ENCODE results near the gene CNTNAP5.
A peak's percentile ranks its signal among the peaks of the same experiment; 100 is the strongest.

CNTNAP5 gene

GRCh38 chr2:124151691-124152090 lies 126.6 kb downstream of the CNTNAP5 start:
- DNase-seq (ENCODE audit: low read depth, low spot score), result no peak

DNA sequence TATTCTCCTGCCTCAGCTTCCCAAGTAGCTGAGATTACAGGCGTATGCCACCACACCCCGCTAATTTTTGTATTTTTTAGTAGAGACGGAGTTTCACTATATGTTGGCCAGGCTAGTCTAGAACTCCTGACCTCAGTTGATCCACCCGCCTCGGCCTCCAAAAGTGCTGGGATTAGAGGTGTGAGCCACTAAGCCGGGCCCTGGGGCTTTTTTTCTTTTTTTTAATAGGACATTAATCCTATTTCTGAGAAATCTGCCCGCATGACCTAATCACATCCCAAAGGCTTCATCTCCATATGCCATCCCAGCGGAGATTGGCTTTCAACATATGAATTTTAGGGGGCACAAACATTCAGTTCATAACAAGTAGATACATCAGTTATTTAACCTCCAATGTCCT lies 128.6 kb downstream of the CNTNAP5 start:
- no peak for DNase-seq (ENCODE audit: low read depth, low spot score)

DNA sequence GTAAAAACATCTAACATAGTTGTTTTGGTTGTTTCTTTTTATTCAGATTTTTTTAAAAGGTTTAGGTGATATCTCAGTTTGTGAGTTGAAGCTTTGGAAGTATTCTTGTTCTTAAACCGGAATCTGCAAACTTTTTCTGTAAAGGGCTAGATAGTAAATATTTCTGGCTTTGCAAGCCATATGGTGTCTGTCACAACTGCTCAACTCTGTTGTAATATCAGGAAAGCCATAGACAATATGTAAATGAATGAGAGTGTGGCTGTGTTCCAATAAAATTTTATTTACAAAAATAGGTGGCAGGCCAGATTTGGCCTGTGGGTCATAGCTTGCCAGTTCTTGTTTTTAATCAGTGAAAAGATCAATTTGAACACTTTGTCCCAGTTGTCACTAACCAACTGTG lies 134.1 kb downstream of the CNTNAP5 start:
- no peak for DNase-seq (ENCODE audit: low read depth, low spot score)

DNA sequence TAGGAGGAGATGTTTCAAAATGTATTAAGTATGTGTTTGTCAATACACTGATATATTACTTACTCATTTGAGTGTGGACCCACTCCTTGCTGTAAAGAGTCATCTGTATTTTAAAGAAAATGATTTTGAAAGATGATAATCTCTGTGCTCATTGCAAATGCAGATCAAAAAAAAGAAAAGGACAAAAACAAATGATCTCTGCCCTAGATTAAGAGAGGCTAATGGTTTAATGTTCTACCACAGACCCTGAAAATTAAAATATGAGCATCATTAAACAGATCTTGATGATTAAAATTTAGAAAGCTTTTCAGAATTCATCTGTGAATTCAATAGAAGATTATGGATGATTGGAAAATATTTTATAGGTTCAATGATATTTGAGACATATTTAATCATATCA lies 136.5 kb downstream of the CNTNAP5 start:
- DNase-seq (ENCODE audit: low read depth, low spot score), result no peak

DNA sequence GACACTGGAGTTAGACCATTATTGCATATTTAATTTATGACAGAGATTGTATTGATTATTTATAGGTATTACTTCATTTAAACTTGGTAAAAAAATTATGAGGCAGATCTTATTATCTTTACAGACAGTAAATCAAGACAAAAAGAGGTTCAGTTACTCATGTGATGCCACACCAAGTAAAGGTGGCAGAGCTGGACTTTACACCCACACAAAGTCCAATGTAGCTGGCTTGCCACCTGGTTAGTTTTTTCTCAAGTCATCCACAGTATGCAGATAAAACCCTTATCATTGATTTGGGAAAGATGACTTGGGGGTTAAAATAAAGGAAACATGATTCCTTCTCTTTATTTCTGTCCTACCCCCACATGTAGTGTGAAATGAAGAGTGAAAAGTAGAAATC lies 137.2 kb downstream of the CNTNAP5 start:
- DNase-seq (ENCODE audit: low read depth, low spot score), result no peak

GRCh38 chr2:124163840-124164239 lies 138.8 kb downstream of the CNTNAP5 start:
- no peak for DNase-seq (ENCODE audit: low read depth, low spot score)

- DNase-seq (ENCODE audit: low read depth, low spot score), result no peak
Measured at GRCh38 chr2:124165698-124166097, 140.6 kb downstream of the CNTNAP5 start.

DNA sequence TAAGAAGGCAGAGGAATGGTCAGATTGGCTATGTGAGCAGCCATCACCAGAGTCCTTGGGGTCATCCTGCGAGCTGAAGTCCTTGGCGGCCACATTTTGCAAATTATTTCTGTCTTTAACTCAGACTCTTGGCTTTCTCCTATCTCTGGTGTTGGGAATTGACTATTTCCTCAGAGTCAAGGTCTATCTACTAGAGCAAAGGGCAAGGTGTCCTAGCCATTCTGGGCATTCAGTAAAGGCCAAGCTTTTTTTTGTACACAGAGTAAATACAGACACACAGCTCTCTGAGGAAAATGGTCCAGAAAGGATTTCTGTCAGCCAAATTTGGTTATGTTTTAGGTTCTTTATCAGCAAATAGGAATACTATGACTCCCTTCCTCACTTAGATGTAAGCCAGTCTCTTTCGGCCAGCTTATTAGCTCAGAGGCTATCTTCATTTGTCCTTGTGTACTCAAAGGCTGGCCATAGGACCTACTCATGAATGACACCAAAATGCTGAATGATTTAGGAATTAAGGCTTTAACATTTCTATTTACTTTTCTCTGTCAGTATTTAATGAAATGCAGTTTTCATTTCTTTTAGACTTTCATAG lies 146.5 kb downstream of the CNTNAP5 start:
- DNase-seq (ENCODE audit: low read depth, low spot score), result no peak

- no peak for DNase-seq (ENCODE audit: low read depth, low spot score)
Measured at GRCh38 chr2:124178719-124179118, 153.6 kb downstream of the CNTNAP5 start.

DNA sequence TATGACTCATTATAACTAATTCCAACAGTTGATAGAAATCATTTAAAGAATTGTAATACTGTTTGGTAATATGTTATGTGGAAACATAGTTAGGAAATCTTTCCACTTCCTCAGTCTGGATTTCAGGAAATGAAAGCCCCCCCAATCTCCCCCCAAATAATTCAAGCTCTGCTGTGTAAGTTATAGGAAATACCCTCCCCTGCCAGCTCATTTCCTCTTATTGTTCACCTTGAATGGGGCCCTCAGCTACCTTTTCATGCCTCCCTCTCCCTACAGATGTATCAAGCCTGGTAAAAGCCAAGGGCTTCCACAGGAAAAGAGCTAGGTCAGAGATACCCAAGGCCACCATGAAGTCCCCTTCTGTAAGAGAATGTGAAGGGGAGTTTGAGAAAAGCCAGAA lies 155.5 kb downstream of the CNTNAP5 start:
- no peak for DNase-seq (ENCODE audit: low read depth, low spot score)

DNA sequence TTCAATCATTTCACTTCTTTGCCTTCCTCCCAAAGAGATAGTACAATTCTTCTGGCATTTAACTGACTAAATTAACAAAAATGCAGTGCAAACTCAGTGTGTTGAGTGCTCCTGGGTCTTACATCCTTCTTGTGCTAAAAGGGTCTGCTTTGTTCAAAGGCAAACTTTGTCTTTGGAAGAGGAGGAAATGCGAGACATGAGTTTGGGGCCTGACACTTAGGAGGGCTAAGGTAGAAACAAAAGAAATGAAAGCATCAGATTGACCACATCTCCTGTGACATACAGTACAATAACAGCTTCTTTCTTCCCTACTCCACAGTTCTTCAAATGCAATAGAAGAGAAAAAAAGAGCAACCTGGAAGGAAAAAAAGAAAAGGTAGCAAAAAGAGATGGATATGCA lies 161.7 kb downstream of the CNTNAP5 start:
- DNase-seq (ENCODE audit: low read depth, low spot score), result no peak

- DNase-seq (ENCODE audit: low read depth, low spot score), result peak; percentile 7
Measured at GRCh38 chr2:124187948-124188347, 162.9 kb downstream of the CNTNAP5 start.

GRCh38 chr2:124193706-124194105 lies 168.6 kb downstream of the CNTNAP5 start:
- DNase-seq (ENCODE audit: low read depth, low spot score), result no peak

GRCh38 chr2:124201713-124202112 lies 176.6 kb downstream of the CNTNAP5 start:
- DNase-seq (ENCODE audit: low read depth, low spot score), result no peak

DNA sequence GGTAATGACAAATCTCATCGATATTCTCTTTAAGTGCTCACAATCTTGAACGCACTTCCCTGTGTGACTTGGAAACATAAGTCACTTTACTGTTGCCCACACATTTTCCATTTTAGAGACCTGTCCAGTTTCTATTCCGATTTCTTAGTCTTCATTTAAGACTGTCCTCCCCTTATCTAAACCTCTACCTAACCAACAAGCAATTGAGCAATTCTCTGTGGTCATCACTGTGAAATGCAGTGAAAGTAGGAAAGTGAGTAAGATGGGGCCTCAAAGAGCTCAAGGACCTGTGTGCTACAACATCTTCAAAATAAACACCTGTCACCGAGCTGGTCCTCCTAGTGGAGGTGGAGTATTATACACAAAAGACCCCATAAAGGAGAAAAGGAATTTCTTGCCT lies 184.4 kb downstream of the CNTNAP5 start:
- no peak for DNase-seq (ENCODE audit: low read depth, low spot score)

DNA sequence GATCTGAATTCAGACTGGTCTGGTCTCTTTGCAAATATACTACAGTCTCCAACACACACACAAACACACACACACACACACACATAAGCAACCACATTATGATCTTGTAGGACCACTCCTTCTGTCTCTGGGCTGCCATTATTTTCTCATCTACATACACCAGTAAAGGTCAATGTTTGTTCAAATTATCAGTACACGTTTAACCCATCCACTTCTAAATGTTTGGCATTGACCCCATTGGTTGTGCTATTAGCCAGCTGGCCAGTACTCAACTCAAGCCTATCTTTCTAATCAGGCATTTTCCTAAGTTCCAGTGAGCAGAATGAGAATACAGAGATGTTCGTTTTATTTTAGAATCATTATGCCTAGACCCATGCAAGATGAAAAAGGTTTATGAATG lies 186.4 kb downstream of the CNTNAP5 start:
- DNase-seq (ENCODE audit: low read depth, low spot score), result no peak

DNA sequence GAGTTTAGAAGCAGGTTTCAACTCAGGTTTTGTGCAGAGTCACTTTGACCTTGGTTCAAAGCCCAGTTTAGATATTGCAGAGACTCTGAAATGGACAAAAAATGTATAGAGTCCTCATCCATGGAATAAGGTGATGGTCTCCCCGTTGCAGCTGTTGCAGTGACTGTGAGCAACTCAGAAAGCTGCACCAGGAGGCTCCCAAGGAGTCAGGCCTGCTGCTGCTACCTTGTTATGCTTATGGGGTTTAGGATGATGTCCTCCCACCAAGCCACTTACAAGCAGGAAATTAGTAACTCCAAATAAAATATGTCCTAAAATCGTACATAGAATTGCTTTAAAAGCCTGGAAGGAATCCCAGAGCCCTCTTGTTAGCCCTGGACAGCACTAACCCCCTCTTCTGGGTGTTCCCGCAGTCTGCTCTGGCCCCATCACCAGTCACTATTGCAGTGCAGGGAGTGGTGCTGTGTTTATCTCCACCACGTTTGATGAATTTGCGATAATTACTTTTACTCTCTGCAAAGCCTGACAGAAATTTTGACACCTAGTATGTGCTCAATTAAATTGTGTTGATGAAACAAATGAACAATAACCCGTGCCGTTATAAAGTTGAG lies 189.0 kb downstream of the CNTNAP5 start:
- no peak for DNase-seq (ENCODE audit: low read depth, low spot score)

DNA sequence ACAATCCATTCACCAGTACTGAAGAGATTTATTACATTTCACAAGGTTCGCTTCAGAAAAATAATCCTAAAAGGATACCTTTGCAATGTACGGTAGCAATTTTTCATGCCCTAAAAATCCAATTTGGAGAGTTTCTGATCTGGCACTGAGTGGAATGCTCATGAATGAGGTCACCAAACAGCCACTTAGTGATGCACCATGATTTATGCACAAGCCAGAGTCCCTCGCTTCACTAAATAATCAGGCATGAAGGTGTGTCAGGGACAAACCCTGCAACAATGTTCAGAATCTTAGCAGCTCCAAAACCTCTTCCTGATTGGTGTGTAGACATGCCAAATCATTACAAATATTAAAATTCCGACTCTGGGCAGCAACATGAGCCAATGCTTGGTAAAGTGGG lies 221.1 kb downstream of the CNTNAP5 start:
- DNase-seq (ENCODE audit: low read depth, low spot score), result no peak

DNA sequence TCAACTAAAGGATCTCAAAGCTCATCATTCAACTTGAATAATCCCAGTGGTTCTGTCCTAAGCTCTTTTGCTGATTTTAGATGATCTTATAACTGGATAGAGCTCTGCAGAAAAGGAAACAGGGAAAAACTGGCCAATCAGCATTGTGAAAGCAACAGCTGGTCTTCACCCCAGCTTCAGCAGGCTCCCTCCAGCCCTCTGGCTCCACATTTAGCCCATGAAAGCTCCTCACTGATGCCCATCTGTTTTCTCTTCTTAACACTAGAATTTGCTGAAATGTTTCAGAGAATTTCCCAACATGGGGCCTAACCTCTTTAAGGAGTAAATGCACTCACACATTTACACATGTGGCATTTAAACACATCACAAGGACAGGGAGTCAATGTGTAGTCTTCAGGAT lies 223.3 kb downstream of the CNTNAP5 start:
- no peak for DNase-seq (ENCODE audit: low read depth, low spot score)

- no peak for DNase-seq (ENCODE audit: low read depth, low spot score)
Measured at GRCh38 chr2:124250433-124250832, 225.3 kb downstream of the CNTNAP5 start.

- DNase-seq (ENCODE audit: low read depth, low spot score), result no peak
Measured at GRCh38 chr2:124254621-124255020, 229.5 kb downstream of the CNTNAP5 start.

- no peak for DNase-seq (ENCODE audit: low read depth, low spot score)
Measured at GRCh38 chr2:124257120-124257519, 232.0 kb downstream of the CNTNAP5 start.

- DNase-seq (ENCODE audit: low read depth, low spot score), result no peak
Measured at GRCh38 chr2:124258140-124258880, 233.2 kb downstream of the CNTNAP5 start.
